ENCODE results near the gene ABLIM3.

DNA sequence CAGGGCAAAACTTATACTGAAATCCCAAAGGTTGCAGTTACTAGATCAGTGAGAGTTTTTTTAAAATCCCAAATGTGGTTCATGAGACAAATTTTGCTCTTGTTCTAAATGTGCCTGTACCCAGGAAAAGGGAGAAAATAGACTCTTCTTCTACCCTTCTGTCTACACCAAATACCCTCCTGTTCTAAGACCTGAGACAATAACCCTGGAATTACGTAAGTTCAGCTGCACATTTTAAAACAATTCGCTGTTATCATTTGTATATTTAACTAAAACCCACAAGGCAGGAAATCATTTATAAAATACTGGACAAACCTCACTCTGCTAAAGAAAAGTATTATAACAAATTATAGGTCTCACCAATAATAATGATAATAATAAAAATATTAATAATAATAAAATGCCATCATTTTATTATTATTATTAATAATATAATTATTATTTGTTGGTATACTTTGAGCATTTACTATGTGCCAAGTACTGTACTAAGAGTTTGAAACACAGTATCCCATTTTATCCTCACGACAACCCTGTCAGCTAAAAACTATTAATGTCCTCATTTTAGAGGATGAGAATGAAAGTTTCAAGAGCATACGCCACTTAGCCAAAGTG is 80.5 kb downstream of the ABLIM3 start:
- TF ChIP-seq, protein P1, sequence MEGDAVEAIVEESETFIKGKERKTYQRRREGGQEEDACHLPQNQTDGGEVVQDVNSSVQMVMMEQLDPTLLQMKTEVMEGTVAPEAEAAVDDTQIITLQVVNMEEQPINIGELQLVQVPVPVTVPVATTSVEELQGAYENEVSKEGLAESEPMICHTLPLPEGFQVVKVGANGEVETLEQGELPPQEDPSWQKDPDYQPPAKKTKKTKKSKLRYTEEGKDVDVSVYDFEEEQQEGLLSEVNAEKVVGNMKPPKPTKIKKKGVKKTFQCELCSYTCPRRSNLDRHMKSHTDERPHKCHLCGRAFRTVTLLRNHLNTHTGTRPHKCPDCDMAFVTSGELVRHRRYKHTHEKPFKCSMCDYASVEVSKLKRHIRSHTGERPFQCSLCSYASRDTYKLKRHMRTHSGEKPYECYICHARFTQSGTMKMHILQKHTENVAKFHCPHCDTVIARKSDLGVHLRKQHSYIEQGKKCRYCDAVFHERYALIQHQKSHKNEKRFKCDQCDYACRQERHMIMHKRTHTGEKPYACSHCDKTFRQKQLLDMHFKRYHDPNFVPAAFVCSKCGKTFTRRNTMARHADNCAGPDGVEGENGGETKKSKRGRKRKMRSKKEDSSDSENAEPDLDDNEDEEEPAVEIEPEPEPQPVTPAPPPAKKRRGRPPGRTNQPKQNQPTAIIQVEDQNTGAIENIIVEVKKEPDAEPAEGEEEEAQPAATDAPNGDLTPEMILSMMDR (IDR thresholded peaks at IDR 0.05; ENCODE audit: insufficient read depth, low read length, poor library complexity, severe bottlenecking) = no peak
- TF ChIP-seq EZH2phosphoT487 (conservative IDR thresholded peaks at IDR 0.05; ENCODE audit: low read length) = no peak

All from SU-DHL-6 (cell line).